ENCODE measurements around the gene CHST8.
A peak's percentile ranks its signal among the peaks of the same experiment; 100 is the strongest.
"Not testable (repeated sequence)": the region's sequence is repeated elsewhere in the genome, so short reads cannot be mapped to it uniquely, and the experiment has no call there.

The CHST8 gene

GRCh38 chr19:33818411-33818810 is 196.7 kb downstream of the CHST8 start:
- DNase-seq, result no peak

- not testable (repeated sequence) for DNase-seq
These were observed 197.3 kb downstream of the CHST8 start for GRCh38 chr19:33819078-33819477.

DNA sequence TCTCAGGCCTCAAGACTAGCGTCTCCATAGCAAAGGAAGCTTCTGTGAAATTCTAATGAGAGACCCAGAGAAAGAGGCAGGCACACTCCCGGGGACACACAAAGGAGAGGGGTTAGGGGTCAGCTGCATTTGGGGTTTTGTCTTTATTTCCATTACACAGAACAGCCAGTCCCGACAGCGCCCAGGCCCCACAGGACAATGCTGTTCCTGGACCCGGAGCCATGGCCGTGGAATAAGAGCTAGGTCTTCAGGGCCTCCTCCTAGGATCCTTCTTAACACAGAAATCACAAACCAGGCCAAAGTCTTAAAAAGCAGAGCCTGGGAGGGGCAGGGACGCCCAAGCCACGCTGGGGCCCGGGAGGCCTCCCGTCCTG is 197.7 kb downstream of the CHST8 start:
- DNase-seq, result no peak

DNA sequence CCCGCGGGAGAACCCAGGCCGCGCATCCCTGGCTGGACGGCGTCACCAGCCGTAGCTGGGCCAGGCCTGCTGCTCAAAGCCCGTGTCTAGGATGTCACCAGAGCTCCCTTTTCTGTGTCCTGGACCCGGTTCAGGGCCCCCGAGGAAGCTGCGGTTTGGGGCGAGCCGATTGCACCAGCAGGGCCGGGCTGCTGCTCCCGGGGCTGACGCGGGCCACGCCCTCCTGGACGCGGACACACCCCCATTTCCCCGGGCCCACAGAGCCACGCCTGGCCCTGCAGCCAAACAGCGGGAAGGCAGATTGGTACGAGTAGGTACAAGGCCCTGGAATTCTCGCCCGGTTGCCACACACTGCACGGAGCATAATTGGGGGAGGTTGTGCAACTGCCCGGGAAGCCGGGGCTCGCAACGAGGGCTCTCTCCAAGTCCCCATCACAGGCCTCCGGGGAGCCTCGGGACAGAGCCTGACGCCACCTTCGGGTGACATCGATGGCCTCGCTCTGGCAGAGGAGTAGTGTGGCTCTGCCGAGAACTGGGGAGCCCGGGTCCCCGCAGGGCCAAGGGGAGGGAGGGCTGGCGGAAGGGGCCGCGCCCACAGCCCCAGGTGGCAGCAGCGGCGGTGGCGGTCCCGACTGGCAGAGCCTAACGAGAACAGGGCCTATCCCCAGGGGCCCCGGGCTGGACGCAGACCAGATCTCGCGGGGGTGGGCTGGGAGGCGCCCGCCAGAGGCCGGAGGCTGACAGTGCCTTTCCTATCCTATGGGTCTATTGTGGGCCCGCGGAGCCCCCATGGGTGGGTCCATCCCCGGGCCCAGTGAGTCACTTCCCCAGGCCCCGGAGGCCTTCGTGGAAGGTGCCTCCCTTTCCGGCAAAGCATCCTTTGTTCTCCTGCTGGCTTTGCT is 198.4 kb downstream of the CHST8 start:
- peak; percentile 58 for DNase-seq

DNA sequence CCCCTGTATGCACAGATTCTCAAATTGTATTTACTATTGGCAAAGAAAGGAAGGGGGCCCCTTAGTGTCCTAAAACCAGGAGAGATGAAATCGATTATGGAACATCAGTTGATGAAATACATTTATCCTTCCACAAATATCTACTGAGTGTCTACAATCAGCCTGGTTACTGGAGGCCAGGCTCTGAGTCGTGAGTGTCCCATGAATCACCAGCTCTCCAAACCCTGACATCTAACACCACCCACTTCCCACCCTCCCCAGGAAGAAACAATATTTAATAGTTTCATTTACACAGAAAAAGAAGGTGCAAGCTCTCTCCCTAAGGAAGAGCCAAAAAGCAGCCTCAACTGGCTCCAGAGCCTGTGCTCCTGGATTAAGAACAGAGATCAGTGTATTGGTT is 200.1 kb downstream of the CHST8 start:
- no peak for DNase-seq

Measured in NCI-H526 treated with DMSO at 0.1 percent for 48 hours (cell line).